HL-60 (cell line): Measurements from ENCODE around the gene IRF2BP2.

Experiments
- DNase-seq, 2 experiments: peaks; one replicate each; pipeline ENCODE4 v3.0.0-alpha.2; 2010 to 2020; ENCODE audit warnings: low read depth in 1 of 2, low spot score in 1 of 2
- H3K27ac ChIP-seq: fragments of 250-450 bp; sonication (Bioruptor Pico); replicated peaks from 2 replicates; pipeline ENCODE4 v1.5.1; 2020; ENCODE audit warnings: mild to moderate bottlenecking, moderate library complexity
- H3K27me3 ChIP-seq: fragments of 250-450 bp; sonication (Bioruptor Pico); 2 replicates; pipeline ENCODE4 v1.5.1; 2021; ENCODE audit warnings: mild to moderate bottlenecking, moderate library complexity; ENCODE audit not compliant: insufficient read depth, poor library complexity, severe bottlenecking
- H3K4me3 ChIP-seq: replicated peaks from 2 replicates; pipeline ENCODE4 v1.5.1; 2011; ENCODE audit warnings: mild to moderate bottlenecking, control low read depth, low read length; ENCODE audit not compliant: insufficient read depth
- CTCF ChIP-seq: IDR thresholded peaks from one replicate; pipeline ENCODE4 v1.5.1; 2011; ENCODE audit warnings: low read length, control low read depth, inconsistent platforms; ENCODE audit not compliant: insufficient read depth
- GABPA ChIP-seq: IDR thresholded peaks from 2 replicates; pipeline ENCODE4 v1.6.1; 2012; ENCODE audit warnings: low read depth
- POLR2AphosphoS5 ChIP-seq: IDR thresholded peaks from 2 replicates; pipeline ENCODE4 v1.6.1; 2012; ENCODE audit warnings: low read depth
- SPI1 ChIP-seq: IDR thresholded peaks from 2 replicates; pipeline ENCODE4 v1.6.1; 2012; ENCODE audit warnings: low read depth, mild to moderate bottlenecking, borderline replicate concordance
- TF ChIP-seq, protein P1 (sequence below): IDR thresholded peaks from 2 replicates; pipeline ENCODE4 v1.6.1; 2012; ENCODE audit warnings: low read depth; ENCODE audit not compliant: insufficient replicate concordance

Gene IRF2BP2

DNA sequence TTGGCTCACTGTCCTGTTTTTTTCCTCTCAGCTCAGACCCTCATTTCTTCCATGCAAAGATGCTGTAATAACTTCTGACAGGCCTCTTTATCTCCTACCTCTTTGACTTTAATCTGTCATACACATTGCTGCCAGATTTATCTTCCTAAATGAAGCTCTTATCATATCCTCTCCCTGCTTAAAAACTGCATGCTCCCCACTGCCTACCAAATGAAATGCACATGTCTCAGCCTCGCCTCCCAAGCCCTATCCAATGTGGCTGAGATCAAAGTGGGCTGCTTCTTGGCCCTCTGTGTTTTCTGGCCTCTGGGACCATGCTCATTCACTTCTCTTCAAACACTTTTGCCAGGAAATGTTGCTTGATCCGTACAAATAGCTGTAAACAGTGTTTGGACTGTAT, 38.3 kb downstream of the IRF2BP2 start:
- Histone ChIP-seq H3K27ac (no peak overlapping the region), H3K4me3 (no peak overlapping the region), H3K27me3 (no peaks in the 10 kb centered on the region)
- DNase-seq: no peak
- TF ChIP-seq CTCF (no peak), GABPA (no peak), POLR2AphosphoS5 (no peak), SPI1 (no peak)
- TF ChIP-seq, protein P1, sequence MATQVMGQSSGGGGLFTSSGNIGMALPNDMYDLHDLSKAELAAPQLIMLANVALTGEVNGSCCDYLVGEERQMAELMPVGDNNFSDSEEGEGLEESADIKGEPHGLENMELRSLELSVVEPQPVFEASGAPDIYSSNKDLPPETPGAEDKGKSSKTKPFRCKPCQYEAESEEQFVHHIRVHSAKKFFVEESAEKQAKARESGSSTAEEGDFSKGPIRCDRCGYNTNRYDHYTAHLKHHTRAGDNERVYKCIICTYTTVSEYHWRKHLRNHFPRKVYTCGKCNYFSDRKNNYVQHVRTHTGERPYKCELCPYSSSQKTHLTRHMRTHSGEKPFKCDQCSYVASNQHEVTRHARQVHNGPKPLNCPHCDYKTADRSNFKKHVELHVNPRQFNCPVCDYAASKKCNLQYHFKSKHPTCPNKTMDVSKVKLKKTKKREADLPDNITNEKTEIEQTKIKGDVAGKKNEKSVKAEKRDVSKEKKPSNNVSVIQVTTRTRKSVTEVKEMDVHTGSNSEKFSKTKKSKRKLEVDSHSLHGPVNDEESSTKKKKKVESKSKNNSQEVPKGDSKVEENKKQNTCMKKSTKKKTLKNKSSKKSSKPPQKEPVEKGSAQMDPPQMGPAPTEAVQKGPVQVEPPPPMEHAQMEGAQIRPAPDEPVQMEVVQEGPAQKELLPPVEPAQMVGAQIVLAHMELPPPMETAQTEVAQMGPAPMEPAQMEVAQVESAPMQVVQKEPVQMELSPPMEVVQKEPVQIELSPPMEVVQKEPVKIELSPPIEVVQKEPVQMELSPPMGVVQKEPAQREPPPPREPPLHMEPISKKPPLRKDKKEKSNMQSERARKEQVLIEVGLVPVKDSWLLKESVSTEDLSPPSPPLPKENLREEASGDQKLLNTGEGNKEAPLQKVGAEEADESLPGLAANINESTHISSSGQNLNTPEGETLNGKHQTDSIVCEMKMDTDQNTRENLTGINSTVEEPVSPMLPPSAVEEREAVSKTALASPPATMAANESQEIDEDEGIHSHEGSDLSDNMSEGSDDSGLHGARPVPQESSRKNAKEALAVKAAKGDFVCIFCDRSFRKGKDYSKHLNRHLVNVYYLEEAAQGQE: no peak

DNA sequence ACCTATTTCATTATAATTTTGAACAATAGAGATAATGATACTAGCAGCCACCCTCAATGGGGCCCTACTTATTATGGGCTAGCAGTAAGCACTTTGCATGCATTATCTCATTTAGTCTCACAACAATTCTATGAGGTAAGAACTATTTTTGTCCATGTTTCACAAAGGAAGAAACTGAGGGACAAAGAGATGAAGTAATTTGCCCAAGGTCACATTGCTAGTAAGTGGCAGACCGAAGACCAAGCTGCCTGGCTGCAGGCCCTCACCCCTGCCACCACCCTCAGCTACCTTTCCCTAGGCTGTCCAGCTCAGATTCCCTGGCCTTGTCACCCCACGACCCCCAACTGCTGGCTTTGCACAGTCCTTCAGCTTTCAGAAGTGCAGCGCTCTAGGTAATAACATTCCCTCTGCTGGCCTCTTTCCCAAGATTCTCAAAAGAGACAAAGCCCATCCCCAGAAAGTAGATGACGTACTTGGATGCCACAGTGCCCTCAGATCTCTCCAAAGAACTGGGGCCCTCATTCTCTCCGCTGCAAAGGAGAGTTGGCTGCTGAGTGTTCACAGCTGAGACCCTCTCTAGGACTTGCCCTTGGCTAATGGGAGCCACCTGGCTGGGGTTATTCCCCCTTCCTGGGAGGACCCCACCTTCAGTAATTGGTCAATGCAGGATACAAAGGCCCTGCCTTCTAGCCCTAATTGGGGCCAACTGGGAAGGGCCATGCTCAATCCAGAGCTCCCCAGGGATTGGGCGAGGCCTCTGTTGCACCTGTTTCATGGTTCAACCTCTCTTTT, 39.5 kb downstream of the IRF2BP2 start:
- H3K27ac ChIP-seq: no peak overlapping the region
- no peak overlapping the region for H3K4me3 ChIP-seq
- no peaks in the 10 kb centered on the region for H3K27me3 ChIP-seq
- TF ChIP-seq SPI1: no peak
- no peak for TF ChIP-seq GABPA
- no peak for TF ChIP-seq CTCF
- no peak for TF ChIP-seq POLR2AphosphoS5
- TF ChIP-seq, protein P1: no peak
- DNase-seq: no peak

GRCh38 chr1:234568345-234568744, 41.6 kb downstream of the IRF2BP2 start:
- H3K27me3 ChIP-seq: no peaks in the 10 kb centered on the region
- no peak for DNase-seq
- TF ChIP-seq SPI1 (no peak), CTCF (no peak)
- H3K4me3 ChIP-seq: no peak overlapping the region
- no peak overlapping the region for H3K27ac ChIP-seq

DNA sequence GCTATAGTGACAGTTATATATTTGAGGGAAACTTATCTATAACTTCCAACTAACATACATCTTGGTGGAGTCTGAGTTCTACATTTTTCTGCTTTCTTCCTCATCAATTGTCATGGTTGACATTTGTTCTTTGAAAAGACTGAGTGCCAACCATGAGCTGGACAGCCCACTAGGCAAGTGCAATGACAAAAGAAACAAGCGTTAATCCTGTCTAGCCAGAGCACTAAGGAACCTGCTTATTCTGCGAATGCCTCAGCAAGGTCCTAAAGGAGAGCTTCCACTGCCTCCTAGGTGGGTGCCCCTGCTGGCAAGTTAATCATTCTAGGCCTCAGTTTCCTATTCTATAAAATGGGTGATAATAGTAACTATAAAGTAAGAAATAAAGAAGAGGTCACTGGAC, 44.8 kb downstream of the IRF2BP2 start:
- TF ChIP-seq CTCF: no peak
- no peak for TF ChIP-seq GABPA
- H3K4me3 ChIP-seq: no peak overlapping the region
- H3K27ac ChIP-seq: no peak overlapping the region
- no peak for DNase-seq
- no peaks in the 10 kb centered on the region for H3K27me3 ChIP-seq
